GM12878 (cell line): ENCODE data around the gene GYG1. TPM values are rescaled to one million over a fixed set of nuclear protein-coding genes. Genes with fewer than 3 reads are reported as not detected.
A peak's percentile ranks its signal among the peaks of the same experiment; 100 is the strongest.

Source experiments
- ATAC-seq: fragments of 200-7000 bp; cut with Tn5 transposase; 3 replicates; pipeline ENCODE4 v1.9.1; 2020; ENCODE audit warnings: mild to moderate bottlenecking, moderate library complexity
- BruUV-seq: library from RNA; stranded (reverse); fragments of 400-500 nt; replicated peaks from 2 replicates; lab custom pipeline; 2021; lab: Mats Ljungman, UMichigan
- CTCF ChIA-PET: fragments of 300-600 bp; sonication (Branson Sonifier 250); formaldehyde crosslinking; extraction: SDS; loops from one replicate; lab custom pipeline; 2021; ENCODE audit warnings: inconsistent platforms; lab: Yijun Ruan, JAX
- POLR2A ChIA-PET: fragments of 350-600 bp; formaldehyde crosslinking; extraction: SDS; loops from one replicate; lab custom pipeline; 2021; ENCODE audit warnings: inconsistent platforms; lab: Charles Lee
- RAD21 ChIA-PET: fragments of 300-600 bp; sonication (Branson Sonifier 250); formaldehyde crosslinking; loops from one replicate; lab custom pipeline; 2023; ENCODE audit warnings: antibody characterized with exemption; ENCODE audit not compliant: unreplicated experiment; lab: Charles Lee
- SMC1A ChIA-PET: fragments of 300-600 bp; sonication (Branson Sonifier 250); formaldehyde crosslinking; loops from one replicate; lab custom pipeline; 2023; ENCODE audit not compliant: unreplicated experiment, uncharacterized antibody; lab: Charles Lee
- DNase-seq: peaks from one replicate; pipeline ENCODE4 v3.0.0-alpha.2; 2011; ENCODE audit warnings: low read depth, low spot score
- FAIRE-seq: peaks from 3 replicates; lab custom pipeline; 2011; peaks lifted over from hg19 to GRCh38; lab: Jason Lieb, UNC
- H2AFZ ChIP-seq: 2 replicates; pipeline ENCODE4 v1.6.0; 2011; ENCODE audit warnings: low read depth, low read length, control low read depth; ENCODE audit not compliant: control insufficient read depth
- H3K27ac ChIP-seq: 2 replicates; pipeline ENCODE4 v1.5.1; 2011; ENCODE audit warnings: control low read depth; ENCODE audit not compliant: control insufficient read depth, insufficient read depth
- H3K27me3 ChIP-seq, 2 experiments: replicated peaks in 1 of 2; 2 replicates each; pipeline versions ENCODE4 v1.6.0 to v1.6.1; 2011; ENCODE audit warnings: low read length in 1 of 2; ENCODE audit not compliant: control insufficient read depth in 2 of 2, insufficient read depth in 2 of 2
- H3K36me3 ChIP-seq, 2 experiments: 2 replicates each; pipeline ENCODE4 v1.5.1; 2011; ENCODE audit warnings: low read length in 1 of 2; ENCODE audit not compliant: control insufficient read depth in 2 of 2, insufficient read depth in 2 of 2
- H3K4me1 ChIP-seq: 2 replicates; pipeline ENCODE4 v1.6.1; 2011; ENCODE audit warnings: mild to moderate bottlenecking, low read length, moderate library complexity, mixed read lengths; ENCODE audit not compliant: control insufficient read depth, insufficient read depth
- H3K4me2 ChIP-seq: 2 replicates; pipeline ENCODE4 v1.6.0; 2011; ENCODE audit warnings: control low read depth; ENCODE audit not compliant: control insufficient read depth, insufficient read depth
- H3K4me3 ChIP-seq: fragments of 200-600 bp; sonication (generic); 2 replicates; pipeline ENCODE4 v1.5.1; 2016
- H3K79me2 ChIP-seq: 2 replicates; pipeline ENCODE4 v1.6.0; 2011; ENCODE audit warnings: low read length; ENCODE audit not compliant: control insufficient read depth, insufficient read depth
- H3K9ac ChIP-seq: 2 replicates; pipeline ENCODE4 v1.8.0; 2011; ENCODE audit warnings: low read length, control low read depth, mixed read lengths; ENCODE audit not compliant: control insufficient read depth, insufficient read depth
- H3K9me3 ChIP-seq: replicated peaks from 3 replicates; pipeline ENCODE4 v1.5.1; 2011; ENCODE audit warnings: mild to moderate bottlenecking, low read length; ENCODE audit not compliant: control insufficient read depth, insufficient read depth
- H4K20me1 ChIP-seq: 2 replicates; pipeline ENCODE4 v1.6.0; 2011; ENCODE audit not compliant: control insufficient read depth, insufficient read depth
- DPF2 ChIP-seq: fragments of 450-650 bp; IDR thresholded peaks from 2 replicates; pipeline ENCODE4 v1.6.1; 2017; ENCODE audit warnings: mild to moderate bottlenecking
- FOXM1 ChIP-seq: IDR thresholded peaks from 2 replicates; pipeline ENCODE4 v1.6.1; 2012; ENCODE audit warnings: low read depth, mild to moderate bottlenecking, inconsistent platforms, low read length, moderate library complexity
- SPI1 ChIP-seq: IDR thresholded peaks from 2 replicates; pipeline ENCODE4 v1.6.1; 2011; ENCODE audit warnings: low read depth, mild to moderate bottlenecking, low read length, moderate library complexity, borderline replicate concordance; ENCODE audit not compliant: insufficient read depth
- TCF12 ChIP-seq: IDR thresholded peaks from 2 replicates; pipeline ENCODE4 v1.6.1; 2011; ENCODE audit warnings: low read depth, mild to moderate bottlenecking, low read length
- ZNF274 ChIP-seq: IDR thresholded peaks from one replicate; pipeline ENCODE4 v1.8.0; 2011; ENCODE audit not compliant: insufficient read length, insufficient read depth
- WGBS: methylation state at CpG from one replicate; pipeline ENCODE4 v1.1.6; 2016; ENCODE audit warnings: low lambda C conversion rate; ENCODE audit not compliant: insufficient replicate concordance, insufficient coverage; ENCODE audit errors: missing lambda C conversion rate; 5-methylcytosine and 5-hydroxymethylcytosine counted together
- in situ Hi-C: fragments of 300-500 bp; cut with MboI; formaldehyde crosslinking; loops from 9 replicates; pipeline ENCODE4 v1.14.3; 2018; ENCODE audit warnings: mixed read lengths
- intact Hi-C: fragments of 100-400 bp; cut with micrococcal nuclease; formaldehyde crosslinking; loops from one replicate; pipeline ENCODE4 v1.14.2; 2022; ENCODE audit not compliant: unreplicated experiment
- polyA plus RNA-seq, 11 experiments: library from polyadenylated mRNA; depleted of rRNA in 4 of 11; unstranded in 6 of 11; stranded (reverse) in 5 of 11; fragments of >200 nt; fragmentation: Nextera tagmentation in 4 of 11; fragmentation: Illumina TruSeq in 1 of 11; extraction: Ambion mirVana in 4 of 11; extraction: Trizol in 1 of 11; gene quantifications; 1 replicate in 1 of 11; 2 replicates in 10 of 11; pipeline versions ENCODE4 v1.2.1 to v1.2.3, GENCODE V29; 2011 to 2016; ENCODE audit warnings: inconsistent platforms in 2 of 11, missing spikeins in 2 of 11, low read depth in 1 of 11
- total RNA-seq, 4 experiments: library from RNA; depleted of rRNA in 3 of 4; stranded (reverse); fragments of >200 nt in 3 of 4; fragmentation: Illumina TruSeq in 1 of 4; extraction: Trizol in 1 of 4; gene quantifications; 2 replicates each; pipeline versions ENCODE4 v1.2.1 to v1.2.3, GENCODE V29; 2013 to 2021

Gene GYG1
- total and polyA plus RNA-seq, 10 of the 15 experiments (the other 5 are each of a cell fraction or from before 2014, with no cell fraction given), result 11.8 to 38.9 (median 22.9) TPM

- ChIA-PET CTCF (interaction anchor here (0.8 to 1.7 kb wide), 3 partner anchors 9 to 170 kb away, joined by 3 to 9 read pairs (median 3); no protein-coding TSS in a partner anchor), RAD21 (interaction anchor here (1.2 to 1.4 kb wide), 2 partner anchors 44 to 121 kb away, joined by 4 read pairs; no protein-coding TSS in a partner anchor), SMC1A (interaction anchor here (0.9 to 1.2 kb wide), 3 partner anchors 20 to 251 kb away, joined by 3 to 5 read pairs (median 3); no protein-coding TSS in a partner anchor), POLR2A (no interaction called here)
- Histone ChIP-seq H3K4me3 (0 out of 2 replicates have a peak overlapping the region, but pooled peaks have one; percentile 4), H3K9me3 (no peaks in the 10 kb centered on the region), H3K27me3 (no peaks in the 10 kb centered on the region), H3K4me1 (peaks cover 19% of the 10 kb centered on the region), H3K36me3 (peaks cover 0 to 5% of the 10 kb centered on the region in 2 experiments; a peak in 1 of 4 replicates), H3K9ac (no peak overlapping the region), H3K79me2 (no peaks in the 10 kb centered on the region), H3K27ac (peak overlapping the region; percentile 33), H4K20me1 (no peaks in the 10 kb centered on the region), H2AFZ (no peak overlapping the region), H3K4me2 (0 out of 2 replicates have a peak overlapping the region, but pooled peaks have one; percentile 5)
- WGBS, result 85% methylated on average over 7 of the region's 7 CpGs
- FAIRE-seq (no peak), DNase-seq (no peak), ATAC-seq (peak; percentile 45)
- BruUV-seq, result no TSS peak
- in situ Hi-C loops (no loop called here), intact Hi-C loops (no loop called here)
- TF ChIP-seq SPI1 (peak; percentile 67; the same call in 1 of the 2 replicates), FOXM1 (peak; percentile 4; the same call in 1 of the 2 replicates), DPF2 (no peak)
Measured at GRCh38 chr3:148998715-148999423, 7.5 kb downstream of the GYG1 start.

GRCh38 chr3:148999806-149000205 lies 8.5 kb downstream of the GYG1 start:
- RAD21 ChIA-PET, result interaction anchor here (1.2 to 1.4 kb wide), 2 partner anchors 43 to 120 kb away, joined by 4 read pairs; no protein-coding TSS in a partner anchor
- Histone ChIP-seq H3K27me3 (no peaks in the 10 kb centered on the region), H2AFZ (no peak overlapping the region), H3K4me3 (no peak overlapping the region), H3K4me1 (peaks cover 22% of the 10 kb centered on the region), H4K20me1 (no peaks in the 10 kb centered on the region), H3K36me3 (no peaks in the 10 kb centered on the region), H3K9me3 (no peaks in the 10 kb centered on the region), H3K9ac (no peak overlapping the region), H3K4me2 (peak overlapping the region; percentile 22; the same call in 1 of the 2 replicates), H3K79me2 (no peaks in the 10 kb centered on the region), H3K27ac (peak overlapping the region; percentile 15)
- POLR2A ChIA-PET, result interaction anchor here (1.7 kb wide), 1 partner anchor 8 kb away, joined by 4 read pairs; the partner anchor contains the start of gene GYG1
- peak; percentile 85 for FAIRE-seq
- CTCF ChIA-PET, result interaction anchor here (1.5 to 1.6 kb wide), 2 partner anchors 8 to 127 kb away, joined by 3 to 4 read pairs; no protein-coding TSS in a partner anchor
- intact Hi-C loops (no loop called here), in situ Hi-C loops (no loop called here)
- SMC1A ChIA-PET, result interaction anchor here (0.9 to 1.7 kb wide), 4 partner anchors 10 to 250 kb away, joined by 3 to 5 read pairs (median 4); no protein-coding TSS in a partner anchor
- ATAC-seq, result peak; percentile 54
- BruUV-seq, result no TSS peak
- 58% methylated on average over 3 of the region's 3 CpGs for WGBS
- no peak for TF ChIP-seq ZNF274
- peak; percentile 68 for TF ChIP-seq TCF12
- DNase-seq, result no peak
